ENCODE measurements around the gene MED23.

DNA sequence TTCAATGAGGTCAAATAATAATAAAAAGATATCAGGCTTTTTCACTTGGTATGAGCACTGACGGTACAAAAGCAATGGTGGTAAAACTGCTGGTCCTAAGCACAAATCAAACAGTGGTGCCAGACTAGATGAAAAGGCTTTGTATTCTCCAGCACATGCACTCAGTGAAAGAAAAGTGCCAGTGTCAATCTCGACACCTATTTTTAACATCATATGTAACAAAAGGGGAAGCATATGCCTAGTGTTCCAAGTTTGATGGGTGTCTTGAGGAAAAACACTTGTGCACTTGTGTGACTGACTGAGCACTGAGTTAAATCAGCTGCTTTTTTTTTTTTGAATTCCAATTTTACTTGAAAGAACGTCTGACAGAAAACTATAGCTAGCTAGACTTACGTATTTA lies 27.3 kb downstream of the MED23 start:
- TF ChIP-seq, protein P1, sequence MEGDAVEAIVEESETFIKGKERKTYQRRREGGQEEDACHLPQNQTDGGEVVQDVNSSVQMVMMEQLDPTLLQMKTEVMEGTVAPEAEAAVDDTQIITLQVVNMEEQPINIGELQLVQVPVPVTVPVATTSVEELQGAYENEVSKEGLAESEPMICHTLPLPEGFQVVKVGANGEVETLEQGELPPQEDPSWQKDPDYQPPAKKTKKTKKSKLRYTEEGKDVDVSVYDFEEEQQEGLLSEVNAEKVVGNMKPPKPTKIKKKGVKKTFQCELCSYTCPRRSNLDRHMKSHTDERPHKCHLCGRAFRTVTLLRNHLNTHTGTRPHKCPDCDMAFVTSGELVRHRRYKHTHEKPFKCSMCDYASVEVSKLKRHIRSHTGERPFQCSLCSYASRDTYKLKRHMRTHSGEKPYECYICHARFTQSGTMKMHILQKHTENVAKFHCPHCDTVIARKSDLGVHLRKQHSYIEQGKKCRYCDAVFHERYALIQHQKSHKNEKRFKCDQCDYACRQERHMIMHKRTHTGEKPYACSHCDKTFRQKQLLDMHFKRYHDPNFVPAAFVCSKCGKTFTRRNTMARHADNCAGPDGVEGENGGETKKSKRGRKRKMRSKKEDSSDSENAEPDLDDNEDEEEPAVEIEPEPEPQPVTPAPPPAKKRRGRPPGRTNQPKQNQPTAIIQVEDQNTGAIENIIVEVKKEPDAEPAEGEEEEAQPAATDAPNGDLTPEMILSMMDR (IDR thresholded peaks at IDR 0.05; ENCODE audit: low read depth, low read length): no peak
- no peak for TF ChIP-seq MYC (IDR thresholded peaks at IDR 0.05; ENCODE audit: low read depth, low read length)
- TF ChIP-seq POLR2A (IDR thresholded peaks at IDR 0.05; ENCODE audit: extremely low read depth, insufficient read length): no peak
- TF ChIP-seq, protein P2, sequence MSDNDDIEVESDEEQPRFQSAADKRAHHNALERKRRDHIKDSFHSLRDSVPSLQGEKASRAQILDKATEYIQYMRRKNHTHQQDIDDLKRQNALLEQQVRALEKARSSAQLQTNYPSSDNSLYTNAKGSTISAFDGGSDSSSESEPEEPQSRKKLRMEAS (IDR thresholded peaks at IDR 0.05; ENCODE audit: low read depth, low read length): no peak
